ENCODE measurements around the gene RELN. TPM values are rescaled to one million over a fixed set of nuclear protein-coding genes. Genes with fewer than 3 reads are reported as not detected.

Gene RELN
- total and polyA plus RNA-seq, 2 donors (not counting 1 experiment from before 2014, with no cell fraction given), result not detected

DNA sequence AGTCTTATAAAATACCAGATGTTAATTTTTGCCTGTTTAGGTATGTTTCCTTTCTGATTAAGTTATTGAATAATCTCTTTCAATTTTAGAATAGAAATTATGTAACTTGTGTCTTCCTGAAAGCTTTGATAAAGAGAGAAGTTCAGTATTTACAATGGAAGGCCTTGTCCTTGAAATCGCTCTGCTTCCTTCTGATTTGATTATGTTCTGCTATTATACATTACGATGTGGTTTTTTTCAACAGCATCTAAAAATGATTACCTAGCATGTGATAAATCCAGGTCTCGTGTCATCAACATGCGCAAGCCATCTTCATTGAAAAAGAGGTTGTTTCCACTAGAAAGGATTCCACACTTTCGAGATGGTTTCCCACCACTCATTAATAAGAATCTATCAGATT is 447.0 kb downstream of the RELN start:
- Histone ChIP-seq H3K36me3 (replicated peaks in 1 of 2; ENCODE audit: control extremely low read depth in 1 of 2, control insufficient read depth in 1 of 2, extremely low read depth in 1 of 2, insufficient read depth in 2 of 2, low read length in 1 of 2) (no peaks in the 10 kb centered on the region), H3K9me3 (ENCODE audit: control extremely low read depth in 1 of 3, control insufficient read depth in 2 of 3, insufficient read depth in 1 of 3, low read length in 2 of 3) (no peaks in the 10 kb centered on the region), H4K20me1 (ENCODE audit: control insufficient read depth, insufficient read depth, low read length, poor library complexity, severe bottlenecking) (no peaks in the 10 kb centered on the region), H3K9ac (ENCODE audit: low read length) (no peak overlapping the region), H3K4me3 (ENCODE audit: control extremely low read depth in 1 of 5, extremely low read depth in 1 of 5, insufficient read depth in 1 of 5, low read depth in 2 of 5, low read length in 4 of 5) (no peak overlapping the region), H3K27ac (ENCODE audit: low read length in 2 of 2) (no peak overlapping the region), H2AFZ (ENCODE audit: insufficient read depth, low read depth, low read length, poor library complexity, severe bottlenecking) (no peak overlapping the region), H3K79me2 (ENCODE audit: control insufficient read depth, insufficient read depth, low read length) (no peaks in the 10 kb centered on the region), H3K4me1 (ENCODE audit: control insufficient read depth in 2 of 2, insufficient read depth in 2 of 2, low read length in 2 of 2) (no peaks in the 10 kb centered on the region), H3K27me3 (replicated peaks in 1 of 4; ENCODE audit: control extremely low read depth in 1 of 4, control insufficient read depth in 3 of 4, insufficient read depth in 4 of 4, low read length in 3 of 4) (peaks cover 0 to 3% (median 0%) of the 10 kb centered on the region in 4 experiments), H3K4me2 (replicated peaks; ENCODE audit: low read depth, low read length, poor library complexity, severe bottlenecking) (no peak overlapping the region)
- intact Hi-C loops (cut with micrococcal nuclease), result no loop called here
- TF ChIP-seq EZH2 (IDR thresholded peaks at IDR 0.05; ENCODE audit: borderline replicate concordance, insufficient read depth, low read depth, low read length, poor library complexity, severe bottlenecking) (no peak), CTCF (IDR thresholded peaks at IDR 0.05) (no peak)
- Mint-ChIP-seq H3K27ac (no peak overlapping the region), H3K9me3 (ENCODE audit: insufficient read depth) (no peaks in the 10 kb centered on the region), H3K4me1 (no peaks in the 10 kb centered on the region), H3K4me3 (no peak overlapping the region), H3K27me3 (peaks cover 20% of the 10 kb centered on the region)
- no CpG with 5 or more reads among the region's 5 CpGs for WGBS (ENCODE audit: insufficient coverage)
- DNase-seq (no peak), ATAC-seq (ENCODE audit: low read depth) (no peak)
- POLR2A ChIA-PET, result no interaction called here
- CTCF ChIA-PET, result no interaction called here

- intact Hi-C loops (cut with micrococcal nuclease), result no loop called here
- H3K4me3 ChIP-seq (ENCODE audit: control extremely low read depth in 1 of 5, extremely low read depth in 1 of 5, insufficient read depth in 1 of 5, low read depth in 2 of 5, low read length in 4 of 5), result no peak overlapping the region
- WGBS (ENCODE audit: insufficient coverage), result no CpG with 5 or more reads among the region's 2 CpGs
- H3K4me1 ChIP-seq (ENCODE audit: control insufficient read depth in 2 of 2, insufficient read depth in 2 of 2, low read length in 2 of 2), result no peaks in the 10 kb centered on the region
- ChIA-PET CTCF (no interaction called here), POLR2A (no interaction called here)
- Mint-ChIP-seq H3K9me3 (ENCODE audit: insufficient read depth) (no peaks in the 10 kb centered on the region), H3K27me3 (peaks cover 23% of the 10 kb centered on the region), H3K4me3 (no peak overlapping the region), H3K27ac (no peak overlapping the region), H3K4me1 (no peaks in the 10 kb centered on the region)
- H3K9ac ChIP-seq (ENCODE audit: low read length), result no peak overlapping the region
- H3K4me2 ChIP-seq (replicated peaks; ENCODE audit: low read depth, low read length, poor library complexity, severe bottlenecking), result no peak overlapping the region
- no peaks in the 10 kb centered on the region for H3K36me3 ChIP-seq (replicated peaks in 1 of 2; ENCODE audit: control extremely low read depth in 1 of 2, control insufficient read depth in 1 of 2, extremely low read depth in 1 of 2, insufficient read depth in 2 of 2, low read length in 1 of 2)
- H3K79me2 ChIP-seq (ENCODE audit: control insufficient read depth, insufficient read depth, low read length), result no peaks in the 10 kb centered on the region
- DNase-seq (no peak), ATAC-seq (ENCODE audit: low read depth) (no peak)
- TF ChIP-seq CTCF (IDR thresholded peaks at IDR 0.05) (no peak), EZH2 (IDR thresholded peaks at IDR 0.05; ENCODE audit: borderline replicate concordance, insufficient read depth, low read depth, low read length, poor library complexity, severe bottlenecking) (no peak)
- H4K20me1 ChIP-seq (ENCODE audit: control insufficient read depth, insufficient read depth, low read length, poor library complexity, severe bottlenecking), result no peaks in the 10 kb centered on the region
- H3K27ac ChIP-seq (ENCODE audit: low read length in 2 of 2), result no peak overlapping the region
- H3K27me3 ChIP-seq (replicated peaks in 1 of 4; ENCODE audit: control extremely low read depth in 1 of 4, control insufficient read depth in 3 of 4, insufficient read depth in 4 of 4, low read length in 3 of 4), result peaks cover 0 to 3% (median 0%) of the 10 kb centered on the region in 4 experiments
- H2AFZ ChIP-seq (ENCODE audit: insufficient read depth, low read depth, low read length, poor library complexity, severe bottlenecking), result no peak overlapping the region
- no peaks in the 10 kb centered on the region for H3K9me3 ChIP-seq (ENCODE audit: control extremely low read depth in 1 of 3, control insufficient read depth in 2 of 3, insufficient read depth in 1 of 3, low read length in 2 of 3)
These were observed 447.5 kb downstream of the RELN start for GRCh38 chr7:103541947-103542346.

Data from B cell (primary cell).